OCI-LY1 (cell line): ENCODE data around the gene FBXW8.

Source experiments
- CTCF ChIP-seq: fragments of 200-600 bp; sonication (generic), shearing (Covaris generic); IDR thresholded peaks from 2 replicates; pipeline ENCODE4 v1.5.1; 2017; ENCODE audit warnings: mild to moderate bottlenecking, antibody characterized with exemption, low read length, moderate library complexity, mixed read lengths
- EZH2 ChIP-seq: fragments of 200-600 bp; sonication (generic), shearing (Covaris generic); IDR thresholded peaks from 2 replicates; pipeline ENCODE4 v1.8.0; 2017; ENCODE audit warnings: borderline replicate concordance, mixed run types, mild to moderate bottlenecking, antibody characterized with exemption, low read length, moderate library complexity, mixed read lengths

GRCh38 chr12:117013726-117014125 is 103.0 kb downstream of the FBXW8 start:
- TF ChIP-seq CTCF (no peak), EZH2 (no peak)
